Stimulated activated CD8-positive, alpha-beta memory T cell treated with anti-CD3 and anti-CD28 coated beads, Interleukin-7, amount 100 ng/mL, for 4 hours (primary cell): Measurements from ENCODE around the gene AMN1.

Experiments
- DNase-seq, 2 donors: peaks; one replicate each; pipeline ENCODE4 v3.0.0-alpha.2; 2020; ENCODE audit warnings: low read depth in 2 of 2

The AMN1 gene

DNA sequence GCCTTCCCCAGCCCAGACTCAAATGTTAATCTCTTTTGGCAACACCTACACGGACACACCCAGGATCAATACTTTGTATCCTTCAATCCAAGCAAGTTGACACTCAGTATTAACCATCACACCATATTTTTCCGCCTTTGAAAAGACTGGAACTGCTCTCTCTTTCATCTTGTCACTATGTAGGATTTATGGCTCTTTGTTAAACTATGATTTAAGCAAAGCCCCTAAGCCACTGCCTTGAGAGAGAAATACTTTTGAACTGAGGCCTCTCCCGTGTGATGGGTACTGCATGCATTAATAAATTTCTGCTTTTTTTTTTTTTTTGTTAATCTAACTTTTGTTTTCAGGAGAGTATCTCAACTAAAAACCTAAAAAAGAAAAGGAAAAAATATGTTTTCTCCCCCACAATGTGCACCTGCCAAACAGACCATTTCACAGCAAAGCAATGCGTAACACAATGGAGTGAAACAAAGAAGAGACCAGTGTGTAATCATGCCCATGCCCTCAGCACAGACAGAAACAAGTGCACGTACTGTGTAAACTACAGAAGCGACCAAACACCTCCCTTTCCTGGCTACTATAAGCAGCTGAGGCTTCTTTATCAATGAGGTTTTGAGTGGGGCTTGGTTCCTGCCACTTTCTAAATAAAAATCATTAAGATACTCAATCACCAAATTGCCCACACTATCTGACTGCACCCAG, 97.6 kb downstream of the AMN1 start:
- no peak for DNase-seq

DNA sequence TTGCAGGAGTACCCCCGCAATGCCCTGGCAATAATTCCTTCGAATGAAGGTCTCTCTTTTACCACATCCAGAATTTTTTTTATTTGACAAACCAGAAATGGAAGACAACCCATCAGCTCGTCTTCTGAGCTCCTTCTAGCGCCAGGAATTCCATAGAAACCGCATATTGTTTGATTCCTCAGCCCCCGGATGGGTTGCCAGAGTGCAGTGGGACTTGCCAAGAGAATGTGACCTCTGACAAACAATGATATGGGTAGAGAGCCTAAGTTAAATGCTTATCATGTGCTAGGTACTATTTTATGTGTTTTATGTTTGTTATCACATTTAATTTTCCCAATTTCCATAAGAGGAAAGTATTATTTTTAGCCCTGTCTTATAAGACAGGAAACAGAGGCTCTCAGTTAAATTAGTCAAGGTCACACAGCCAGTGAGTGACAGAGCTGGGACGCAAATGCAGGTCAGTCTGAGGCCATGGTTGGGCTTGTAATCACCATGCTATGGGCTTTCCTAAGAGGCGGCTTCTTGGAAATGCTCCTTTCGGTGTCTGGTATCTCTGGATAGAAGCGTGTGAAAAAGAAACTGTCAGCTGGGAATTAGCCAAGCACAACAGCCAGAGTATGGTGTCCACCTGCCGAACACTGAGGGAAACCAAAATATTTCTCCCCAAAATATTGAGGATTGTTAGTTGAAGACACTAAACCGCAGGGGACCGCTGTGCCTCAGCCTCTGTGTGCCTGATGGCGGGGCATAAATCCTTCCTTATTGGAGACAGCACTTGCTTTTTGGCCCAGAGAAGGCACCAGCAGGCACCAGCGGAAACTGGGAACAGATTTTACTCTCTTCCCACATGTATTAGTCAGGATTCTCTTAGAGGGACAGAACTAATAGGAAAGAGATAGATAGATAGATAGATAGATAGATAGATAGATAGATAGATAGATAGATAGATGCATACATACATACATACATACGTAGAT, 98.8 kb downstream of the AMN1 start:
- DNase-seq: no peak

DNA sequence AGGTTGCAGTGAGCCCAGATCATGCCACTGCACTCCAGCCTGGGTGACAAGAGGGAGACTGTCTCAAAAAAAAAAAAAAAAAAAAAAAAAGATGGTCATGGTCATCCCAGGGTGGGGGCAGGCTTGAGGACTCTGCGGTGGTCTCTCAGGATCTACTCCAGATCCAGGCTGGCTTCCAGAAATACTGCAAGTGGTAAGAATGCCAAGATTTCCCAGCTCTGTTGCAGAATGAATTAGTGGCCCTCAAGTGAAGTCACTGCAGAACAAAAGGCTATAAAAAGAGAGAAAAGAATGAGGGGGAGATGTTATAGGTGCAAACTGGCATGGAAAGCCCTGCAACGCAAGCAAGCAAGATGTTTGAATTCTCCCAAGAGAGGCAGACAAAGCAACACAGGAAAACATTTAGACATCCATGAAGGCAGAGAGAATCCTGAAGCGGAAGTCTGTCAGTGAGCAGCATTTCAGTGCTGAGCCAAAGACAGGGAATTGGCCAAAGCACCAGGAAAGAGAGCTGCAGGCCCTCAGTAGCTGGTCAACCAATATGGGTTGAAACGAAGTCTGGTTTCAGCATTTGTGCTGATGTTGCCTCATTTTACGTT, 101.3 kb downstream of the AMN1 start:
- DNase-seq: no peak

DNA sequence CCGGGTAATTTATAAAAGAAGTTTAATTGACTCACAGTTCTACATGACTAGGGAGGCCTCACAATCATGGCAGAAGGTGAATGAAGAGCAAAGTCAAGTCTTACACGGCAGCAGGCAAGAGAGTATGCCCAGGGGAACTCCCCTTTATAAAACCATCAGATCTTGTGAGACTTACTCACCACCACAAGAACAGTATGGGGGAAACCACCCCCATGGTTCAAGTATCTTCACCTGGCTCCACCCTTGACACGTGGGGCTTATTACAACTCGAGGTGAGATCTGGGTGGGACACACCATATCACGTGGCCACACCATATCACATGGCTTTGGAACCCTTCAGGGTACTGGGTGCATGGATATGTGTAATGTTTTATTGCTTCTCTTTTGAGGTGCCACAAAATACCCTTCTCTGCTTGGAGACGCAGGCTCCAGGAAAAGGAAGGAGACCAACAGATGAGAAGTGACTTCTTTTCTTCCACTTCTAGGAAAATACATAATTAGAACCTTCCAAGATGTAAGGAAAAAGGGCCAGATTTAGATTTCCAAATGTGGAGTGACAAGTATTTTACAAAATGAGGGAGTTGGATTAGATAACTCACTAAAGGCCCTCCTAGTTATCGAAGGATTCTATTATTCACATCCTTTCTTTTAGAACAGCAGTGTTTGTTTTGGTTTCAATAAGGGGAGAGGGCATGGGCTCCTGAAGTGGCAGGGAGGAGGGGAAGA, 102.4 kb downstream of the AMN1 start:
- no peak for DNase-seq

DNA sequence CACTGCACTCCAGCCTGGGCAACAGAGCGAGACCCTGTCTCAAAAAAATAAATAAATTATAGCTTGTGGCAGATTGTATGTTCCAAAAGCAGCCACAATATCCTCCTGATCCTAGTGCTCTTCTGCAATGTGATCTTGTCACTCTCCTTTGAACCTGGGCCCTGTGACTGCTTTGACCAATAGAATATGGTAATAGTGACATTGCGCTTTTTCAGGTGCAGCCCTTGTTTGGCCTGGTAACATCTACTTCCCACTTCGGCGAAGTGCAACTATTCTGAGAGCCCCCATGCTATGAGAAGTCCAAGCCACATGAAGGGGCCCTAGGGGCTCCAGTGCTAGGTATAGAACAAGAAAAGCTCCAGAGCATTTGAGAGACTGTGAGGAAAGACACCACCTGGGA, 106.8 kb downstream of the AMN1 start:
- DNase-seq: no peak
